ENCODE data around the gene PROX1.

Gene PROX1

GRCh38 chr1:214005708-214006107 is 17.9 kb downstream of the PROX1 start:
- ChIA-PET POLR2A (no interaction called here), CTCF (no interaction called here)
- no peak for DNase-seq (ENCODE audit: extremely low spot score)
- TF ChIP-seq FOXM1 (IDR thresholded peaks at IDR 0.05; ENCODE audit: borderline replicate concordance) (no peak), ARNT (IDR thresholded peaks at IDR 0.05) (no peak), BHLHE40 (IDR thresholded peaks at IDR 0.05; ENCODE audit: borderline replicate concordance) (no peak), CTBP1 (IDR thresholded peaks at IDR 0.05; ENCODE audit: borderline replicate concordance) (no peak), HDGF (IDR thresholded peaks at IDR 0.05; ENCODE audit: borderline replicate concordance) (no peak), SUZ12 (IDR thresholded peaks at IDR 0.05) (no peak), FOXA1 (IDR thresholded peaks at IDR 0.05) (no peak)

GRCh38 chr1:214006845-214007244 is 19.1 kb downstream of the PROX1 start:
- TF ChIP-seq SP1 (IDR thresholded peaks at IDR 0.05): no peak
- no peak for TF ChIP-seq FOXM1 (IDR thresholded peaks at IDR 0.05; ENCODE audit: borderline replicate concordance)
- no peak for TF ChIP-seq FOXK2 (IDR thresholded peaks at IDR 0.05)
- no peak for TF ChIP-seq NFRKB (IDR thresholded peaks at IDR 0.05)
- TF ChIP-seq FOXA1 (IDR thresholded peaks at IDR 0.05): no peak
- no peak for TF ChIP-seq ZNF384 (IDR thresholded peaks at IDR 0.05)
- TF ChIP-seq ARNT (IDR thresholded peaks at IDR 0.05): no peak
- no peak for TF ChIP-seq SUZ12 (IDR thresholded peaks at IDR 0.05)
- TF ChIP-seq HDGF (IDR thresholded peaks at IDR 0.05; ENCODE audit: borderline replicate concordance): no peak
- TF ChIP-seq L3MBTL2 (conservative IDR thresholded peaks at IDR 0.05): no peak
- CTCF ChIA-PET: no interaction called here
- POLR2A ChIA-PET: interaction anchor here (1.2 kb wide), 1 partner anchor 19 kb away, joined by 4 read pairs; the partner anchor contains the start of gene PROX1
- DNase-seq (ENCODE audit: extremely low spot score): no peak

GRCh38 chr1:214008347-214008746 is 20.6 kb downstream of the PROX1 start:
- no peak for TF ChIP-seq SP1 (IDR thresholded peaks at IDR 0.05)
- TF ChIP-seq FOXM1 (IDR thresholded peaks at IDR 0.05; ENCODE audit: borderline replicate concordance): no peak
- TF ChIP-seq ZNF384 (IDR thresholded peaks at IDR 0.05): no peak
- no peak for TF ChIP-seq ARNT (IDR thresholded peaks at IDR 0.05)
- no peak for TF ChIP-seq CTBP1 (IDR thresholded peaks at IDR 0.05; ENCODE audit: borderline replicate concordance)
- TF ChIP-seq SUZ12 (IDR thresholded peaks at IDR 0.05): no peak
- no peak for DNase-seq (ENCODE audit: extremely low spot score)
- POLR2A ChIA-PET: interaction anchor here (1.0 kb wide), 1 partner anchor 21 kb away, joined by 3 read pairs; the partner anchor contains the start of gene PROX1
- CTCF ChIA-PET: interaction anchor here (0.6 kb wide), 1 partner anchor 32 kb away, joined by 3 read pairs; no protein-coding TSS in a partner anchor

GRCh38 chr1:214008791-214009422 is 21.1 kb downstream of the PROX1 start:
- ChIA-PET POLR2A (interaction anchor here (1.0 kb wide), 1 partner anchor 21 kb away, joined by 3 read pairs; the partner anchor contains the start of gene PROX1), CTCF (interaction anchor here (0.6 kb wide), 1 partner anchor 32 kb away, joined by 3 read pairs; no protein-coding TSS in a partner anchor)
- TF ChIP-seq LEF1 (IDR thresholded peaks at IDR 0.05; ENCODE audit: borderline replicate concordance): no peak
- TF ChIP-seq BHLHE40 (IDR thresholded peaks at IDR 0.05; ENCODE audit: borderline replicate concordance): no peak
- no peak for TF ChIP-seq FOXK2 (IDR thresholded peaks at IDR 0.05)
- TF ChIP-seq SP1 (IDR thresholded peaks at IDR 0.05): no peak
- TF ChIP-seq SUZ12 (IDR thresholded peaks at IDR 0.05): no peak
- no peak for TF ChIP-seq ZNF384 (IDR thresholded peaks at IDR 0.05)
- TF ChIP-seq CTBP1 (IDR thresholded peaks at IDR 0.05; ENCODE audit: borderline replicate concordance): no peak
- TF ChIP-seq L3MBTL2 (conservative IDR thresholded peaks at IDR 0.05): no peak
- no peak for TF ChIP-seq FOXA1 (IDR thresholded peaks at IDR 0.05)
- TF ChIP-seq ARNT (IDR thresholded peaks at IDR 0.05): no peak
- TF ChIP-seq TARDBP (IDR thresholded peaks at IDR 0.05): no peak
- TF ChIP-seq HDGF (IDR thresholded peaks at IDR 0.05; ENCODE audit: borderline replicate concordance): no peak
- TF ChIP-seq ELF4 (IDR thresholded peaks at IDR 0.05): no peak
- no peak for TF ChIP-seq FOXM1 (IDR thresholded peaks at IDR 0.05; ENCODE audit: borderline replicate concordance)
- TF ChIP-seq PKNOX1 (IDR thresholded peaks at IDR 0.05): no peak; the same call in 1 of the 2 replicates
- TF ChIP-seq NFRKB (IDR thresholded peaks at IDR 0.05): no peak
- no peak for DNase-seq (ENCODE audit: extremely low spot score)

- DNase-seq (ENCODE audit: extremely low spot score): no peak
- CTCF ChIA-PET: no interaction called here
- POLR2A ChIA-PET: interaction anchor here (1.0 to 1.2 kb wide), 2 partner anchors 22 to 25 kb away, joined by 3 read pairs; partner anchors contain the start of gene PROX1
- TF ChIP-seq BHLHE40 (IDR thresholded peaks at IDR 0.05; ENCODE audit: borderline replicate concordance) (no peak), NFRKB (IDR thresholded peaks at IDR 0.05) (no peak), TARDBP (IDR thresholded peaks at IDR 0.05) (no peak), SP1 (IDR thresholded peaks at IDR 0.05) (no peak), CTBP1 (IDR thresholded peaks at IDR 0.05; ENCODE audit: borderline replicate concordance) (no peak), ELF4 (IDR thresholded peaks at IDR 0.05) (no peak), SUZ12 (IDR thresholded peaks at IDR 0.05) (no peak), FOXM1 (IDR thresholded peaks at IDR 0.05; ENCODE audit: borderline replicate concordance) (no peak), L3MBTL2 (conservative IDR thresholded peaks at IDR 0.05) (no peak), HDGF (IDR thresholded peaks at IDR 0.05; ENCODE audit: borderline replicate concordance) (no peak), ZNF384 (IDR thresholded peaks at IDR 0.05) (no peak), FOXK2 (IDR thresholded peaks at IDR 0.05) (no peak)
Measured at GRCh38 chr1:214009423-214010196, 21.8 kb downstream of the PROX1 start.

- POLR2A ChIA-PET: interaction anchor here (1.2 kb wide), 1 partner anchor 25 kb away, joined by 3 read pairs; no protein-coding TSS in a partner anchor
- DNase-seq (ENCODE audit: extremely low spot score): no peak
- TF ChIP-seq BHLHE40 (IDR thresholded peaks at IDR 0.05; ENCODE audit: borderline replicate concordance): no peak
- no peak for TF ChIP-seq FOXK2 (IDR thresholded peaks at IDR 0.05)
- no peak for TF ChIP-seq HDGF (IDR thresholded peaks at IDR 0.05; ENCODE audit: borderline replicate concordance)
- no peak for TF ChIP-seq LEF1 (IDR thresholded peaks at IDR 0.05; ENCODE audit: borderline replicate concordance)
- TF ChIP-seq SP1 (IDR thresholded peaks at IDR 0.05): no peak
- no peak for TF ChIP-seq SUZ12 (IDR thresholded peaks at IDR 0.05)
- TF ChIP-seq FOXM1 (IDR thresholded peaks at IDR 0.05; ENCODE audit: borderline replicate concordance): no peak
- TF ChIP-seq PKNOX1 (IDR thresholded peaks at IDR 0.05): no peak
- TF ChIP-seq L3MBTL2 (conservative IDR thresholded peaks at IDR 0.05): no peak
- no peak for TF ChIP-seq ZNF384 (IDR thresholded peaks at IDR 0.05)
- TF ChIP-seq NFRKB (IDR thresholded peaks at IDR 0.05): no peak
- TF ChIP-seq ELF4 (IDR thresholded peaks at IDR 0.05): no peak
- no peak for TF ChIP-seq CTBP1 (IDR thresholded peaks at IDR 0.05; ENCODE audit: borderline replicate concordance)
- TF ChIP-seq FOXA1 (IDR thresholded peaks at IDR 0.05): no peak
- no peak for TF ChIP-seq ARNT (IDR thresholded peaks at IDR 0.05)
- TF ChIP-seq TARDBP (IDR thresholded peaks at IDR 0.05): no peak
- CTCF ChIA-PET: no interaction called here
Measured at GRCh38 chr1:214010197-214010573, 22.4 kb downstream of the PROX1 start.

Data from HEK293T (cell line).